Femur (tissue), 1 donor: ENCODE data around the gene ADIPOR2.

Experiments used
- DNase-seq: peaks from one replicate; pipeline ENCODE4 v3.0.0-alpha.2; 2017

ADIPOR2 gene

GRCh38 chr12:1738446-1738845, 47.6 kb downstream of the ADIPOR2 start:
- no peak for DNase-seq

GRCh38 chr12:1739368-1739767, 48.5 kb downstream of the ADIPOR2 start:
- DNase-seq = no peak

GRCh38 chr12:1740161-1740948, 49.5 kb downstream of the ADIPOR2 start:
- no peak for DNase-seq

- DNase-seq = no peak
Observed at GRCh38 chr12:1741154-1741949, 50.5 kb downstream of the ADIPOR2 start.

DNA sequence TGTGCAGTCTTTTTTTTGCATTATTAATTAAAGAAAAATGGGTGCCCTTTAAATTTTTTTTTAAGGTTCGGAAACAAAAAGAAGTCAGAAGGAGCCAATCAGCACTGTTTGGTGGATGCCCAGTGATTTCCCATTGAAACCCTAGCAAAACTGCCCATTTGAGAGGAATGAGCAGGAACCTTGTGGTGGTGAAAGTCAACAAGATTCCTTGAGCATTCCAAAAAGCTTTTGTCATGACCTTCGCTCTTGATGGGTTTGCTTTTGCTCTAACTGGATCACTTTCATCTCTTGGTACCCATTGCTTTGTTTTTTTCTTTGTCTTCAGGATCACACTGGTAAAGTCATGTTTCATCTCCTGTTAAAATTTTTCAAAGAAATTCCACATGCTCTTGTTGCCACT, 54.1 kb downstream of the ADIPOR2 start:
- no peak for DNase-seq

GRCh38 chr12:1747609-1748008, 56.7 kb downstream of the ADIPOR2 start:
- DNase-seq = no peak

DNA sequence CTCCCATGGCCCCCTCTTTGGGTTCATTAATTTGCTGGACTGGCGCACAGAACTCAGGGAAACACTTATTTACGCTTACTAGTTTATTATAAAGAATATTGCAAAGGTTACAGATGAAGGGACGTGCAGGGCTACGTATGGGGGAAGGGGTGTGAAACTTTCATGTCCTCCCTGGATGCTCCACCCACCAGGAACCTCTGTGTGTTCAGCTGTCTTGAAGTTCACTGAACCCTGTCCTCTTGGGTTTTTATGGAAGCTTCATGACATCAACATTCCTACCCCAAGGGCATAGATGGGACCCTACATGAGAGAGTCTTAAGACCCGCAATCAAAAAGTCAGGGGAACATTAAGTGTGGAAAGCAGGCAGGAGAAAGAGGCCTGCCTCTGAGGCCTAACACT, 58.1 kb downstream of the ADIPOR2 start:
- DNase-seq = no peak

DNA sequence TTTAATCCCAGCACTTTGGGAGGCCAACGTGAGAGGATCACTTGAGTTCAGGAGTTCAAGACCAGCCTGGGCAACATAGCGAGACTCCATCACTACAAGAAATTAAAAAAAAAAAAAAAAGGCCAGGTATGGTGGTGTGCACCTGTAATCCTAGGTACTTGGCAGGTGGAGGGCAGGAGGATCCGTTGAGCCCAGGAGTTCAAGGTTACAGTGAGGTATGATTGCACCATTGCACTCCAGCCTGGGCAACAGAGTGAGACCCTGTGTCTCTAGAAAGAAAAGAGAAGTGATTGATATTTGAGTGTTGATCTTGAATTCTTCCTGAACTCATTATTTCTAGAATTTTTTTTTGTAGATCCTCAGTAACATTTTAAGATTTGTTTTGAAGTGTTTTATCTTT, 59.4 kb downstream of the ADIPOR2 start:
- no peak for DNase-seq

DNA sequence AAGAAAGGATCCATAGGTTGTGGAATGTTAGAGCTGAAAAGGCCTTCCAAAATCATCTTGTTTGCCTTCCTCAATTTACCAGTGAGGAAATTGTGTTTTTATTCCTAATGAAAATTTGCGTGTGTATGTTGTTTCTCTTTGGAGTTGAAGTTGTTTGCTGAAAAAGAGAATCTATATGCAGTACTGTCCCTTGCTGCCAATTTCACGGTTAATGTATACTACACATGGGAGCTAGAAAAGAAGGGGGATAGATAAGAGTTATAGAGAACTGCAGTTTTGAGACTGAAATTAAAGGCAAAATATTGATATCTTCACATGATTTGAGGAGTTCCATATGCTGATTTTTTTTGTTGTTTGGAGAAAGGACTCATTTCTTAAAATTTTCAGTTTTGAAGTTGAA, 67.5 kb downstream of the ADIPOR2 start:
- DNase-seq = no peak

DNA sequence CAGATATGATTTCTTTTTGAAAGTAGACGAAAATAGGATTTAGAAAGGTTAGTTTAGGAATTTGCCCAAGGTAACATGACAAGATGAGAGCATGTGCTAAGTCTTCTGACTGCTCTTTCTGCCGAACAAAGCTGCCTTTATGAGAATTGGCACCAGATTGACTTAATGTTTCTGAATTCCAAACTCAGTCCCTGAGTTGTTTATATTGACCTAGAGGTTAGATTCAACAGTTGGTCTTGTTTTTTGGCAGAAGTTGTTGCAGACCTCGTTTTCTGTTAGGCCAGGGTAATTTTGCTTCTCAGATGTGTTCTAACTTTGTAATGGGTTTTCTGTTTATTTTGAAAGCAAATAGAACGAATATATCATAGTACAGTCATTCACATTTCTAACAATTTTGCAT, 68.0 kb downstream of the ADIPOR2 start:
- DNase-seq = no peak

- DNase-seq = no peak
Observed at GRCh38 chr12:1760566-1761382, 69.9 kb downstream of the ADIPOR2 start.

- DNase-seq = no peak
Observed at GRCh38 chr12:1761857-1762256, 71.0 kb downstream of the ADIPOR2 start.

DNA sequence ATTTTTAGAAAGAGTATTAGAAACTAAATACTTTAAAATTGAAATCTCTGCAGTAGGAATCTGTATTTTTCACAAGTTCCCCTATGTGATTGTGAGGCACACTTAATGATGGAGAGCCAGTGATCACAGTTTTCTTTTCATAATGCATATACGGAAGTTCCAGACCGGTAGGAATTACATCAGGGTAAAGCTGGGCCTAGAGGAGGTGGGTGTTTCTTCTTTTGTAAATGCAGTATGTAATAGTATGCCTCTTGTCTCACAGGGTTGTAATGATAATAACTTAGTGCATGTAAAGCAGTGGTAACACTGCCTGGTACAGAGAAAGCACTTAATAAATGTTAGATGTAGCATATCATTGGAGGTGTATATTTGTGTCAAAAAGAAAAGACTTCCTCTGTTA, 72.3 kb downstream of the ADIPOR2 start:
- no peak for DNase-seq

GRCh38 chr12:1766110-1766509, 75.2 kb downstream of the ADIPOR2 start:
- no peak for DNase-seq

GRCh38 chr12:1767407-1768090, 76.7 kb downstream of the ADIPOR2 start:
- DNase-seq = no peak

DNA sequence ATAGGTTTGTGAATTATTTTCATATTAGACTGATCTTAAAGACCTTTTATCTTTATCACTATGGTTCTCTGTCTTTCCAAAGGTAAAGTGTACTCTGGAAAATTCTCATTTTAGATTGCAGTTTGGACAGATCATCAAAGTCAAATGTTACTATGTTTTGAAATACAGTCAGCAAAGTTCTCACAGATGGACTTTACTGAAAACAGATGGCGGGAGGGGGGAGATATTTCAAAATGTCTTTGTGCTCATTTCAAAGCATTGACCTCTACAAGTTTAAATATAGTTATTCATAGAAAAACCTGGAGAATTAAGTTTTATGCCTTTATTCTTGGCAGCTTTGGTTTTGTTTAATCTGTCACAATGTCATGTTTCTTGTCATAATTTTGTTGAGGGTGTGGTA, 77.7 kb downstream of the ADIPOR2 start:
- DNase-seq = no peak

DNA sequence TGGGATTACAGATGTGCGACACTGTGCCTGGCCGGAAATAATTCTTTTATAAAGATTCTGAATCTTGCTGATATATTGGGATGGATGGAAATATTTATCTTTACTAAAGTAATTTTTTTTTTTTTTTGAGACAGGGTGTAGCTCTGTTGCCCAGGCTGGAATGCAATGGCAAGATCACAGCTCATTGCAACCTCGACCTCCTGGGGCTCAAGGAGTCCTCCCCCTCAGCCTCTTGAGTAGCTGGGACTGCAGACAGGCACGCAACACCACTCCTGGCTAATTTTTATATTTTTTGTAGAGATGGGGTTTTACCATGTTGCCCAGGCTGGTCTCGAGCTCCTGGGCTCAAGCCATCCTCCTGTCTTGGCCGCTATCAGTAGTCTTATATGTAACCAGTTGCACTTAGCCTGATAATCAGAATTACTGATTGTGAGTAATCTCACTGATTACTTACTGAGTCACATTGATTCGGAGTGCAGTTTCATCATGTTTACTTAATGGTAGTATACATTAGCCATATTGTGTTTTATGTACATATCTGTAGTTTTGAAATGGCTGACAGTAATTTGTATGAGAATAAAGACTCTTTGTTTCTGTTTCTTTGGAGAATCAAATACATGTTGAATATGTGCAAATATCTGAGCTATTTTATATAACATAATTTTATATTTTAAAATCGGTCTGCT, 79.1 kb downstream of the ADIPOR2 start:
- DNase-seq = no peak

GRCh38 chr12:1773937-1774655, 83.2 kb downstream of the ADIPOR2 start:
- peak; percentile 58 for DNase-seq

GRCh38 chr12:1776170-1776921, 85.5 kb downstream of the ADIPOR2 start:
- no peak for DNase-seq

GRCh38 chr12:1777798-1778197, 86.9 kb downstream of the ADIPOR2 start:
- no peak for DNase-seq

DNA sequence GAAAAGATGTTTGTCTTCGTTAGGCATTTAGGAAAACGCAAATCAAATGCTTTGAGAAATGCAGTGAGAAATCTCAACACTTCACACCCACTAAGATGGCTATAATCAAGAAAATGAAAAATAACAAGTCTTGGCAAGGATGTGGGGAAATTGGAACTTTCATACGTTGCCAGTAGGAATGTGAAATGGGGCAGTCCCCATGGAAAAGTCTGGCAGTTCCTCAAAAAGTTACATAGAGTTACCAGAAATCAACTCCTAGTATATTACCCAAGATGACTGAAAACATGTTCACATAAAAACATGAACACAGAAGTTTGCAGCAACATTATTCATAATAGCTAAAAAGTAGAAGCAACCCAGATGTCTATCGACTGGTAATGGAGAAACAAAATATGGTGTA, 88.0 kb downstream of the ADIPOR2 start:
- DNase-seq = no peak
